ENCODE data around the gene GJB3.

DNA sequence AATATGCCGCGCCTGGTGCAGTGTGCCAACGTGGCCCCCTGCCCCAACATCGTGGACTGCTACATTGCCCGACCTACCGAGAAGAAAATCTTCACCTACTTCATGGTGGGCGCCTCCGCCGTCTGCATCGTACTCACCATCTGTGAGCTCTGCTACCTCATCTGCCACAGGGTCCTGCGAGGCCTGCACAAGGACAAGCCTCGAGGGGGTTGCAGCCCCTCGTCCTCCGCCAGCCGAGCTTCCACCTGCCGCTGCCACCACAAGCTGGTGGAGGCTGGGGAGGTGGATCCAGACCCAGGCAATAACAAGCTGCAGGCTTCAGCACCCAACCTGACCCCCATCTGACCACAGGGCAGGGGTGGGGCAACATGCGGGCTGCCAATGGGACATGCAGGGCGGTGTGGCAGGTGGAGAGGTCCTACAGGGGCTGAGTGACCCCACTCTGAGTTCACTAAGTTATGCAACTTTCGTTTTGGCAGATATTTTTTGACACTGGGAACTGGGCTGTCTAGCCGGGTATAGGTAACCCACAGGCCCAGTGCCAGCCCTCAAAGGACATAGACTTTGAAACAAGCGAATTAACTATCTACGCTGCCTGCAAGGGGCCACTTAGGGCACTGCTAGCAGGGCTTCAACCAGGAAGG is 4.3 kb downstream of the GJB3 start:
- TF ChIP-seq, protein P1, sequence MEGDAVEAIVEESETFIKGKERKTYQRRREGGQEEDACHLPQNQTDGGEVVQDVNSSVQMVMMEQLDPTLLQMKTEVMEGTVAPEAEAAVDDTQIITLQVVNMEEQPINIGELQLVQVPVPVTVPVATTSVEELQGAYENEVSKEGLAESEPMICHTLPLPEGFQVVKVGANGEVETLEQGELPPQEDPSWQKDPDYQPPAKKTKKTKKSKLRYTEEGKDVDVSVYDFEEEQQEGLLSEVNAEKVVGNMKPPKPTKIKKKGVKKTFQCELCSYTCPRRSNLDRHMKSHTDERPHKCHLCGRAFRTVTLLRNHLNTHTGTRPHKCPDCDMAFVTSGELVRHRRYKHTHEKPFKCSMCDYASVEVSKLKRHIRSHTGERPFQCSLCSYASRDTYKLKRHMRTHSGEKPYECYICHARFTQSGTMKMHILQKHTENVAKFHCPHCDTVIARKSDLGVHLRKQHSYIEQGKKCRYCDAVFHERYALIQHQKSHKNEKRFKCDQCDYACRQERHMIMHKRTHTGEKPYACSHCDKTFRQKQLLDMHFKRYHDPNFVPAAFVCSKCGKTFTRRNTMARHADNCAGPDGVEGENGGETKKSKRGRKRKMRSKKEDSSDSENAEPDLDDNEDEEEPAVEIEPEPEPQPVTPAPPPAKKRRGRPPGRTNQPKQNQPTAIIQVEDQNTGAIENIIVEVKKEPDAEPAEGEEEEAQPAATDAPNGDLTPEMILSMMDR (optimal IDR thresholded peaks at IDR 0.05 in 1 of 3, IDR thresholded peaks at IDR 0.05 in 1 of 3, conservative IDR thresholded peaks at IDR 0.05 in 1 of 3; ENCODE audit: extremely low read depth in 1 of 3, insufficient read depth in 2 of 3, low read length in 3 of 3), result no peak
- TF ChIP-seq EZH2 (IDR thresholded peaks at IDR 0.05; ENCODE audit: low read length), result no peak

Data from keratinocyte (primary cell).